Aorta (tissue), 5 donors: ENCODE measurements around the gene ABO. TPM values are rescaled to one million over a fixed set of nuclear protein-coding genes. Genes with fewer than 3 reads are reported as not detected.
"Not testable (repeated sequence)": the region's sequence is repeated elsewhere in the genome, so short reads cannot be mapped to it uniquely, and the experiment has no call there.

Source experiments
- ATAC-seq: fragments of 200-7000 bp; cut with Tn5 transposase; one replicate; pipeline ENCODE4 v1.9.1; 2022; ENCODE audit warnings: moderate library complexity; ENCODE audit not compliant: low FRiP score
- DNase-seq, 2 donors: peaks; one replicate each; pipeline ENCODE4 v3.0.0-alpha.2; 2020
- H3K27ac ChIP-seq, 2 donors: one replicate each; pipeline ENCODE4 v1.5.1; 2013; ENCODE audit warnings: low read length in 2 of 2, mild to moderate bottlenecking in 2 of 2, moderate library complexity in 2 of 2, control low read depth in 1 of 2, inconsistent platforms in 1 of 2, low read depth in 1 of 2
- H3K27me3 ChIP-seq, 2 donors: one replicate each; pipeline ENCODE4 v1.6.1; 2013; ENCODE audit warnings: control low read depth in 1 of 2, low read length in 1 of 2, mild to moderate bottlenecking in 1 of 2, moderate library complexity in 1 of 2; ENCODE audit not compliant: insufficient read depth in 2 of 2, control insufficient read depth in 1 of 2
- H3K36me3 ChIP-seq, 2 donors: one replicate each; pipeline ENCODE4 v1.6.1; 2013; ENCODE audit warnings: control low read depth in 1 of 2, low read length in 1 of 2, mild to moderate bottlenecking in 1 of 2; ENCODE audit not compliant: insufficient read depth in 2 of 2, control insufficient read depth in 1 of 2
- H3K4me1 ChIP-seq, 2 donors: one replicate each; pipeline ENCODE4 v1.6.1; 2013; ENCODE audit warnings: low read length in 2 of 2, control low read depth in 1 of 2, mild to moderate bottlenecking in 1 of 2, moderate library complexity in 1 of 2; ENCODE audit not compliant: insufficient read depth in 2 of 2, control insufficient read depth in 1 of 2
- H3K4me3 ChIP-seq, 2 donors: one replicate each; pipeline ENCODE4 v1.5.1; 2013; ENCODE audit warnings: low read length in 2 of 2, control low read depth in 1 of 2, mild to moderate bottlenecking in 1 of 2
- H3K9me3 ChIP-seq: one replicate; pipeline ENCODE4 v1.6.1; 2013; ENCODE audit warnings: mild to moderate bottlenecking, low read length; ENCODE audit not compliant: control insufficient read depth
- WGBS, 2 donors: extraction: QIAGEN DNeasy Blood & Tissue Kit; methylation state at CpG; one replicate each; pipeline ENCODE4 v1.1.7; 2013; 5-methylcytosine and 5-hydroxymethylcytosine counted together
- intact Hi-C, 2 donors: fragments of 100-400 bp; cut with DNase I; formaldehyde crosslinking; loops; one replicate each; pipeline versions ENCODE4 v1.14.2 to v1.15.0; 2022
- polyA plus RNA-seq, 2 donors: library from polyadenylated mRNA; stranded (reverse); fragments of 200-250 nt; gene quantifications; one replicate each; pipeline ENCODE4 v1.2.3, GENCODE V29; 2013
- total RNA-seq, 2 donors: library from RNA; stranded (reverse); fragmentation: NEBNext Ultra II Directional; extraction: Animal tissue kit (Norgen Biotek cat#: 25700); gene quantifications; one replicate each; pipeline ENCODE4 v1.2.1, GENCODE V29; 2021
- donor health status: healthy with polysubstance abuse.
- donor health status: Bipolar disorder and iron deficiency.
- donor health status: DM: no; HTN: no; CAD: no.
- donor health status: DM: no; HTN: no; CAD: no.
- donor health status: DM: yes; HTN: yes; CAD: no.

ABO gene
- total and polyA plus RNA-seq, 4 donors, result 0.43 to 3.3 (median 1.6) TPM

- no peaks in the 10 kb centered on the region for H3K27me3 ChIP-seq
- peaks cover 2% of the 10 kb centered on the region for H3K9me3 ChIP-seq
- ATAC-seq, result peak; percentile 22
- H3K27ac ChIP-seq, result no peak overlapping the region
- H3K36me3 ChIP-seq, result no peaks in the 10 kb centered on the region
- WGBS, 2 donors, result 76 to 81% methylated on average over 11 of the region's 11 CpGs
- DNase-seq, result no peak
- no peaks in the 10 kb centered on the region for H3K4me1 ChIP-seq
- intact Hi-C loops, result no loop called here
- no peak overlapping the region for H3K4me3 ChIP-seq
These were observed 1.2 kb downstream of the ABO start for GRCh38 chr9:133273819-133274218.

- 80 to 84% methylated on average over 7 of the region's 7 CpGs for WGBS, 2 donors
- H3K4me3 ChIP-seq, result no peak overlapping the region
- intact Hi-C loops, result no loop called here
- no peaks in the 10 kb centered on the region for H3K36me3 ChIP-seq
- no peaks in the 10 kb centered on the region for H3K9me3 ChIP-seq
- H3K27ac ChIP-seq, result no peak overlapping the region
- H3K27me3 ChIP-seq, result no peaks in the 10 kb centered on the region
- ATAC-seq (no peak), DNase-seq (no peak)
- no peaks in the 10 kb centered on the region for H3K4me1 ChIP-seq
These were observed 1.9 kb downstream of the ABO start for GRCh38 chr9:133273098-133273497.

- intact Hi-C loops, result no loop called here
- no peaks in the 10 kb centered on the region for H3K36me3 ChIP-seq
These were observed 5.3 kb downstream of the ABO start for GRCh38 chr9:133269537-133270362.

GRCh38 chr9:133269136-133269535, 5.9 kb downstream of the ABO start:
- WGBS, 2 donors, result 41 to 59% methylated on average over 2 of the region's 2 CpGs
- H3K36me3 ChIP-seq, ATAC-seq, H3K4me1 ChIP-seq, H3K4me3 ChIP-seq, H3K27ac ChIP-seq, H3K27me3 ChIP-seq, DNase-seq, H3K9me3 ChIP-seq, intact Hi-C loops: not testable (repeated sequence)

More at GRCh38 chr9:133269537-133270362, 5.3 kb downstream of the ABO start:
- Histone ChIP-seq H3K4me1 (no peaks in the 10 kb centered on the region), H3K9me3 (no peaks in the 10 kb centered on the region), H3K27me3 (no peaks in the 10 kb centered on the region), H3K27ac (no peak overlapping the region), H3K4me3 (no peak overlapping the region)
- ATAC-seq, result no peak
- 82 to 86% methylated on average over 9 of the region's 9 CpGs for WGBS, 2 donors
- DNase-seq, result no peak

- DNase-seq (no peak), ATAC-seq (no peak)
- no peaks in the 10 kb centered on the region for H3K27me3 ChIP-seq
- no peaks in the 10 kb centered on the region for H3K4me1 ChIP-seq
- intact Hi-C loops, result no loop called here
- no peak overlapping the region for H3K27ac ChIP-seq
- 71 to 79% methylated on average over 9 of the region's 9 CpGs for WGBS, 2 donors
- H3K9me3 ChIP-seq, result no peaks in the 10 kb centered on the region
- H3K36me3 ChIP-seq, result no peaks in the 10 kb centered on the region
- no peak overlapping the region for H3K4me3 ChIP-seq
These were observed 6.5 kb downstream of the ABO start for GRCh38 chr9:133268335-133269056.

GRCh38 chr9:133264235-133264764, 10.7 kb downstream of the ABO start:
- no peaks in the 10 kb centered on the region for H3K4me1 ChIP-seq
- intact Hi-C loops, result no loop called here
- DNase-seq (no peak), ATAC-seq (no peak)
- no peaks in the 10 kb centered on the region for H3K9me3 ChIP-seq
- no peaks in the 10 kb centered on the region for H3K36me3 ChIP-seq
- 90 to 91% methylated on average over 8 of the region's 8 CpGs for WGBS, 2 donors
- H3K4me3 ChIP-seq, result no peak overlapping the region
- H3K27me3 ChIP-seq, result no peaks in the 10 kb centered on the region
- no peak overlapping the region for H3K27ac ChIP-seq

- DNase-seq, result no peak
- H3K27ac ChIP-seq, result no peak overlapping the region
- H3K4me1 ChIP-seq, result no peaks in the 10 kb centered on the region
- H3K4me3 ChIP-seq, result no peak overlapping the region
- H3K36me3 ChIP-seq, result no peaks in the 10 kb centered on the region
- 83 to 90% methylated on average over 10 of the region's 10 CpGs for WGBS, 2 donors
- intact Hi-C loops, result no loop called here
- H3K9me3 ChIP-seq, result no peaks in the 10 kb centered on the region
- no peak for ATAC-seq
- no peaks in the 10 kb centered on the region for H3K27me3 ChIP-seq
These were observed 11.4 kb downstream of the ABO start for GRCh38 chr9:133263557-133263956.

- ATAC-seq (no peak), DNase-seq (no peak)
- H3K4me1 ChIP-seq, result no peaks in the 10 kb centered on the region
- intact Hi-C loops, result no loop called here
- H3K9me3 ChIP-seq, result no peaks in the 10 kb centered on the region
- H3K27ac ChIP-seq, result no peak overlapping the region
- H3K27me3 ChIP-seq, result no peaks in the 10 kb centered on the region
- H3K36me3 ChIP-seq, result no peaks in the 10 kb centered on the region
- WGBS, 2 donors, result 76 to 81% methylated on average over 11 of the region's 11 CpGs
- no peak overlapping the region for H3K4me3 ChIP-seq
These were observed 12.8 kb downstream of the ABO start for GRCh38 chr9:133262226-133262625.
